NK-92 (cell line): ENCODE data around the gene NMT1.

ENCODE experiments used
- DNase-seq: peaks from one replicate; lab custom pipeline; 2025; ENCODE audit not compliant: unreplicated experiment; lab: John Stamatoyannopoulos, UW

Gene NMT1

GRCh38 chr17:45060797-45061605 lies at the start of gene NMT1:
NMT1 (plus strand) TSS chr17:45061317; CDS start chr17:45061330, 13 bp downstream.
- DNase-seq = peak; percentile 70

- DNase-seq = no peak
Measured at GRCh38 chr17:45011767-45012166, 49.4 kb upstream of the NMT1 start.

- no peak for DNase-seq
Measured at GRCh38 chr17:45013021-45013997, 47.8 kb upstream of the NMT1 start.

GRCh38 chr17:45016237-45016636 lies 44.9 kb upstream of the NMT1 start:
- no peak for DNase-seq

- no peak for DNase-seq
Measured at GRCh38 chr17:45016823-45017222, 44.3 kb upstream of the NMT1 start.

- no peak for DNase-seq
Measured at GRCh38 chr17:45018514-45018847, 42.6 kb upstream of the NMT1 start.

- no peak for DNase-seq
Measured at GRCh38 chr17:45018848-45019711, 42.0 kb upstream of the NMT1 start.

- DNase-seq = no peak
Measured at GRCh38 chr17:45020354-45021138, 40.6 kb upstream of the NMT1 start.

GRCh38 chr17:45021607-45022287 lies 39.4 kb upstream of the NMT1 start:
- DNase-seq = no peak

- no peak for DNase-seq
Measured at GRCh38 chr17:45022288-45022648, 38.8 kb upstream of the NMT1 start.

GRCh38 chr17:45022655-45023339 lies 38.3 kb upstream of the NMT1 start:
- no peak for DNase-seq

- DNase-seq = no peak
Measured at GRCh38 chr17:45029096-45029495, 32.0 kb upstream of the NMT1 start.

GRCh38 chr17:45029758-45030423 lies 31.2 kb upstream of the NMT1 start:
- no peak for DNase-seq

GRCh38 chr17:45030733-45031132 lies 30.4 kb upstream of the NMT1 start:
- DNase-seq = no peak

GRCh38 chr17:45031231-45032173 lies 29.6 kb upstream of the NMT1 start:
- no peak for DNase-seq

GRCh38 chr17:45032174-45032541 lies 29.0 kb upstream of the NMT1 start:
- DNase-seq = no peak

- no peak for DNase-seq
Measured at GRCh38 chr17:45034599-45034998, 26.5 kb upstream of the NMT1 start.

GRCh38 chr17:45035848-45036247 lies 25.3 kb upstream of the NMT1 start:
- no peak for DNase-seq
